ENCODE data around the gene CDK3. TPM values are rescaled to one million over a fixed set of nuclear protein-coding genes. Genes with fewer than 3 reads are reported as not detected.

The CDK3 gene
- total RNA-seq, 1 experiment from 2014 or later, result 11.7 TPM

GRCh38 chr17:76004750-76005262 lies 4.2 kb downstream of the CDK3 start:
- Histone ChIP-seq H2AK5ac (ENCODE audit: insufficient read length, low read length) (no peak overlapping the region), H3K79me2 (ENCODE audit: insufficient read depth, low read length) (no peaks in the 10 kb centered on the region), H3K79me1 (ENCODE audit: insufficient read depth, low read depth, low read length, poor library complexity, severe bottlenecking) (no peaks in the 10 kb centered on the region), H3K56ac (ENCODE audit: insufficient read length, low read depth, low read length) (no peak overlapping the region), H2AFZ (ENCODE audit: low read length) (no peak overlapping the region), H3K4me1 (ENCODE audit: insufficient read depth, low read length) (no peaks in the 10 kb centered on the region), H4K8ac (replicated peaks; ENCODE audit: insufficient read length, low read depth, low read length) (no peak overlapping the region), H2BK120ac (ENCODE audit: low read depth, low read length, poor library complexity, severe bottlenecking) (no peak overlapping the region), H2BK15ac (ENCODE audit: low read depth, low read length) (no peak overlapping the region), H2BK12ac (ENCODE audit: insufficient read length, low read depth, low read length) (no peak overlapping the region), H2BK5ac (ENCODE audit: insufficient read length, low read length) (no peak overlapping the region), H4K91ac (ENCODE audit: insufficient read length, low read depth, low read length) (no peak overlapping the region), H3K27ac (ENCODE audit: insufficient read length, low read depth, low read length) (no peak overlapping the region), H3K9me3 (ENCODE audit: control insufficient read depth, low read depth, low read length) (no peaks in the 10 kb centered on the region), H3T11ph (ENCODE audit: low read length) (no peak overlapping the region), H3K4me2 (ENCODE audit: insufficient read depth, insufficient read length, low read length) (no peak overlapping the region), H4K20me1 (ENCODE audit: control insufficient read depth, insufficient read depth, insufficient read length) (peaks cover 2% of the 10 kb centered on the region), H3K14ac (ENCODE audit: insufficient read depth, low read length) (no peak overlapping the region), H3K4ac (ENCODE audit: low read depth, low read length) (no peak overlapping the region), H4K5ac (ENCODE audit: insufficient read length, low read depth, low read length) (no peak overlapping the region), H3K23ac (ENCODE audit: insufficient read length, low read depth, low read length) (no peak overlapping the region), H3K27me3 (ENCODE audit: insufficient read depth, low read length) (no peaks in the 10 kb centered on the region), H2BK20ac (ENCODE audit: low read depth, low read length, poor library complexity, severe bottlenecking) (no peak overlapping the region), H3K23me2 (ENCODE audit: insufficient read length, low read depth, low read length, poor library complexity, severe bottlenecking) (no peaks in the 10 kb centered on the region), H3K18ac (ENCODE audit: insufficient read length, low read depth, low read length) (no peak overlapping the region), H3K9ac (ENCODE audit: extremely low read depth, insufficient read length, low read length) (no peak overlapping the region)
- WGBS (ENCODE audit: extremely low coverage, insufficient read length, low lambda C conversion rate), result no CpG with 5 or more reads among the region's 8 CpGs
- no peak overlapping the region for H3K4me3 Mint-ChIP-seq
- DNase-seq, result no peak
- no peak for TF ChIP-seq CTCF (conservative IDR thresholded peaks at IDR 0.05)
- H3K27ac Mint-ChIP-seq, result peak overlapping the region in 1 of 3 experiments; percentile 86; a peak in 2 of 7 replicates
- peaks cover 2% of the 10 kb centered on the region; the same call in 1 of the 2 replicates for H3K27me3 Mint-ChIP-seq (ENCODE audit: low read depth)
- peaks cover 2 to 8% of the 10 kb centered on the region in 2 experiments for H3K4me1 Mint-ChIP-seq
- peaks cover 2 to 18% (median 9%) of the 10 kb centered on the region in 3 experiments; a peak in 6 of 7 replicates for H3K36me3 Mint-ChIP-seq (ENCODE audit: insufficient read depth in 1 of 3, low read depth in 3 of 3)
- peaks cover 0 to 1% of the 10 kb centered on the region in 2 experiments; a peak in 3 of 5 replicates for H3K9me3 Mint-ChIP-seq

Measured in H9 (cell line).